GM23338 (cell line): ENCODE data around the gene CCSAP. TPM values are rescaled to one million over a fixed set of nuclear protein-coding genes. Genes with fewer than 3 reads are reported as not detected.

ENCODE experiments used
- CREB1 ChIP-seq: fragments of 250-450 bp; sonication (Bioruptor Pico); IDR thresholded peaks from 2 replicates; pipeline ENCODE4 v1.5.0; 2020; ENCODE audit warnings: low read depth, mild to moderate bottlenecking, moderate library complexity
- EZH2 ChIP-seq: fragments of 200-600 bp; sonication (generic); IDR thresholded peaks from one replicate; pipeline ENCODE4 v1.8.0; 2017; ENCODE audit warnings: antibody characterized with exemption, mild to moderate bottlenecking, low read depth; ENCODE audit not compliant: unreplicated experiment
- JUNB ChIP-seq: IDR thresholded peaks from one replicate; pipeline ENCODE4 v1.6.1; 2016; ENCODE audit warnings: antibody characterized with exemption; ENCODE audit not compliant: unreplicated experiment
- REST ChIP-seq: IDR thresholded peaks from one replicate; pipeline ENCODE4 v1.6.1; 2018; ENCODE audit warnings: antibody characterized with exemption; ENCODE audit not compliant: unreplicated experiment
- STAT1 ChIP-seq: IDR thresholded peaks from one replicate; pipeline ENCODE4 v1.6.1; 2016; ENCODE audit warnings: antibody characterized with exemption; ENCODE audit not compliant: unreplicated experiment
- ZNF114 ChIP-seq: fragments of 250-450 bp; sonication (Bioruptor Pico); IDR thresholded peaks from 2 replicates; pipeline ENCODE4 v1.5.0; 2020; ENCODE audit warnings: mild to moderate bottlenecking, moderate library complexity
- ZNF462 ChIP-seq: fragments of 250-450 bp; sonication (Bioruptor Pico); IDR thresholded peaks from 2 replicates; pipeline ENCODE4 v1.5.0; 2020; ENCODE audit warnings: mild to moderate bottlenecking, moderate library complexity
- polyA plus RNA-seq: library from polyadenylated mRNA; unstranded; fragments of >200 nt; fragmentation: Nextera tagmentation; extraction: Ambion mirVana; gene quantifications from 2 replicates; pipeline ENCODE4 v1.2.1, GENCODE V29; 2016
- total RNA-seq: library from RNA; depleted of rRNA; stranded (reverse); fragments of >200 nt; shearing (Covaris generic); gene quantifications from 2 replicates; pipeline ENCODE4 v1.2.3, GENCODE V29; 2014

The CCSAP gene
- total and polyA plus RNA-seq, 2 experiments from 2014 or later = 4.2 to 13.3 TPM

GRCh38 chr1:229288516-229288915 lies 54.3 kb downstream of the CCSAP start (continued):
- TF ChIP-seq ZNF462 = no peak
- TF ChIP-seq CREB1 (CRISPR knock-in tag) = no peak
- TF ChIP-seq STAT1 = no peak
- no peak for TF ChIP-seq REST
- TF ChIP-seq JUNB = no peak
- no peak for TF ChIP-seq EZH2
- TF ChIP-seq ZNF114 (CRISPR knock-in tag) = no peak
